T-helper 2 cell treated with Interferon-gamma antibody and Interleukin-4, amounts not matched to agents 5 μg/mL and 100 μg/mL, for 36 hours (primary cell): ENCODE data around the gene GJB4.
"Not testable (repeated sequence)": the region's sequence is repeated elsewhere in the genome, so short reads cannot be mapped to it uniquely, and the experiment has no call there.

Experiments used
- DNase-seq: peaks from one replicate; pipeline ENCODE4 v3.0.0; 2021; ENCODE audit warnings: low spot score
- H3K27ac Mint-ChIP-seq: one replicate; pipeline ENCODE4 v1.8.0; 2021; ENCODE audit warnings: mild to moderate bottlenecking, mixed read lengths
- H3K27me3 Mint-ChIP-seq: one replicate; pipeline ENCODE4 v1.8.0; 2021; ENCODE audit warnings: low read depth, mixed read lengths
- H3K36me3 Mint-ChIP-seq: one replicate; pipeline ENCODE4 v1.8.0; 2021; ENCODE audit warnings: low read depth, mixed read lengths
- H3K4me1 Mint-ChIP-seq: one replicate; pipeline ENCODE4 v1.8.0; 2021; ENCODE audit warnings: low read depth, mixed read lengths
- H3K4me3 Mint-ChIP-seq: one replicate; pipeline ENCODE4 v1.8.0; 2022; ENCODE audit warnings: mild to moderate bottlenecking, moderate library complexity, mixed read lengths
- H3K9me3 Mint-ChIP-seq: one replicate; pipeline ENCODE4 v1.8.0; 2021; ENCODE audit warnings: mixed read lengths

Gene GJB4

GRCh38 chr1:34759503-34760357 lies at the start of gene GJB4:
TSS of gene GJB4 (plus strand) at chr1:34759740. CDS start at chr1:34761255, 1,515 bp downstream.
- Mint-ChIP-seq H3K27me3 (no peaks in the 10 kb centered on the region), H3K4me3 (no peak within 1 kb of the TSS), H3K27ac (no peak within 1 kb of the TSS), H3K4me1 (no peaks in the 10 kb centered on the region), H3K36me3 (no peaks in the 10 kb centered on the region), H3K9me3 (no peaks in the 10 kb centered on the region)
- DNase-seq, result no peak

- no peak for DNase-seq
- H3K9me3 Mint-ChIP-seq, result no peaks in the 10 kb centered on the region
- no peak overlapping the region for H3K4me3 Mint-ChIP-seq
- peaks cover 2% of the 10 kb centered on the region for H3K27me3 Mint-ChIP-seq
- no peaks in the 10 kb centered on the region for H3K4me1 Mint-ChIP-seq
- no peaks in the 10 kb centered on the region for H3K36me3 Mint-ChIP-seq
- H3K27ac Mint-ChIP-seq, result no peak overlapping the region
Measured at GRCh38 chr1:34710812-34711211, 48.7 kb upstream of the GJB4 start.

GRCh38 chr1:34711485-34711884 lies 48.1 kb upstream of the GJB4 start:
- H3K4me3 Mint-ChIP-seq, result no peak overlapping the region

GRCh38 chr1:34712007-34712688 lies 47.4 kb upstream of the GJB4 start:
- no peaks in the 10 kb centered on the region for H3K36me3 Mint-ChIP-seq
- no peaks in the 10 kb centered on the region for H3K9me3 Mint-ChIP-seq
- H3K27ac Mint-ChIP-seq, result no peak overlapping the region
- H3K27me3 Mint-ChIP-seq, result peaks cover 2% of the 10 kb centered on the region
- H3K4me1 Mint-ChIP-seq, result no peaks in the 10 kb centered on the region
- H3K4me3 Mint-ChIP-seq, result no peak overlapping the region
- DNase-seq, result no peak

More at GRCh38 chr1:34711485-34711884, 48.1 kb upstream of the GJB4 start:
- H3K27ac Mint-ChIP-seq, result no peak overlapping the region
- no peaks in the 10 kb centered on the region for H3K4me1 Mint-ChIP-seq
- H3K27me3 Mint-ChIP-seq, result peaks cover 2% of the 10 kb centered on the region
- no peak for DNase-seq
- H3K9me3 Mint-ChIP-seq, result no peaks in the 10 kb centered on the region
- no peaks in the 10 kb centered on the region for H3K36me3 Mint-ChIP-seq

- Mint-ChIP-seq H3K4me1 (no peaks in the 10 kb centered on the region), H3K9me3 (no peaks in the 10 kb centered on the region), H3K36me3 (no peaks in the 10 kb centered on the region), H3K27me3 (peaks cover 2% of the 10 kb centered on the region), H3K27ac (no peak overlapping the region), H3K4me3 (no peak overlapping the region)
- no peak for DNase-seq
Measured at GRCh38 chr1:34713443-34713842, 46.1 kb upstream of the GJB4 start.

GRCh38 chr1:34714386-34714785 lies 45.2 kb upstream of the GJB4 start:
- Mint-ChIP-seq H3K27me3 (peaks cover 2% of the 10 kb centered on the region), H3K9me3 (no peaks in the 10 kb centered on the region), H3K36me3 (no peaks in the 10 kb centered on the region), H3K4me1 (no peaks in the 10 kb centered on the region), H3K4me3 (no peak overlapping the region), H3K27ac (no peak overlapping the region)
- no peak for DNase-seq

- Mint-ChIP-seq H3K27me3 (peaks cover 5% of the 10 kb centered on the region), H3K27ac (no peak overlapping the region), H3K4me1 (no peaks in the 10 kb centered on the region), H3K4me3 (no peak overlapping the region), H3K36me3 (no peaks in the 10 kb centered on the region), H3K9me3 (no peaks in the 10 kb centered on the region)
- no peak for DNase-seq
Measured at GRCh38 chr1:34715139-34715538, 44.4 kb upstream of the GJB4 start.

- Mint-ChIP-seq H3K27ac (no peak overlapping the region), H3K4me1 (no peaks in the 10 kb centered on the region), H3K27me3 (peaks cover 11% of the 10 kb centered on the region), H3K4me3 (no peak overlapping the region), H3K36me3 (no peaks in the 10 kb centered on the region), H3K9me3 (no peaks in the 10 kb centered on the region)
- DNase-seq, result no peak
Measured at GRCh38 chr1:34721241-34721640, 38.3 kb upstream of the GJB4 start.

GRCh38 chr1:34721646-34722355 lies 37.7 kb upstream of the GJB4 start:
- no peak overlapping the region for H3K4me3 Mint-ChIP-seq

GRCh38 chr1:34726861-34727260 lies 32.7 kb upstream of the GJB4 start:
- Mint-ChIP-seq H3K4me1 (no peaks in the 10 kb centered on the region), H3K36me3 (no peaks in the 10 kb centered on the region), H3K27ac (no peak overlapping the region), H3K9me3 (no peaks in the 10 kb centered on the region), H3K4me3 (no peak overlapping the region), H3K27me3 (peaks cover 5% of the 10 kb centered on the region)
- no peak for DNase-seq

More at GRCh38 chr1:34721646-34722355, 37.7 kb upstream of the GJB4 start:
- H3K27ac Mint-ChIP-seq, result no peak overlapping the region
- no peaks in the 10 kb centered on the region for H3K36me3 Mint-ChIP-seq
- no peaks in the 10 kb centered on the region for H3K9me3 Mint-ChIP-seq
- DNase-seq, result no peak
- H3K4me1 Mint-ChIP-seq, result no peaks in the 10 kb centered on the region
- H3K27me3 Mint-ChIP-seq, result peaks cover 11% of the 10 kb centered on the region

- no peak overlapping the region for H3K4me3 Mint-ChIP-seq
- H3K9me3 Mint-ChIP-seq, result no peaks in the 10 kb centered on the region
- no peak overlapping the region for H3K27ac Mint-ChIP-seq
- H3K4me1 Mint-ChIP-seq, result no peaks in the 10 kb centered on the region
- no peaks in the 10 kb centered on the region for H3K36me3 Mint-ChIP-seq
- no peak for DNase-seq
- H3K27me3 Mint-ChIP-seq, result no peaks in the 10 kb centered on the region
Measured at GRCh38 chr1:34730485-34730884, 29.1 kb upstream of the GJB4 start.

- not testable (repeated sequence) for H3K4me3 Mint-ChIP-seq, H3K27ac Mint-ChIP-seq, H3K36me3 Mint-ChIP-seq
Measured at GRCh38 chr1:34732831-34733230, 26.7 kb upstream of the GJB4 start.

GRCh38 chr1:34736692-34737091 lies 22.8 kb upstream of the GJB4 start:
- H3K27me3 Mint-ChIP-seq, result no peaks in the 10 kb centered on the region
- H3K27ac Mint-ChIP-seq, result no peak overlapping the region
- no peaks in the 10 kb centered on the region for H3K36me3 Mint-ChIP-seq
- no peak overlapping the region for H3K4me3 Mint-ChIP-seq
- H3K9me3 Mint-ChIP-seq, result no peaks in the 10 kb centered on the region
- no peak for DNase-seq
- no peaks in the 10 kb centered on the region for H3K4me1 Mint-ChIP-seq

More at GRCh38 chr1:34732831-34733230, 26.7 kb upstream of the GJB4 start:
- H3K4me1 Mint-ChIP-seq, H3K9me3 Mint-ChIP-seq, DNase-seq, H3K27me3 Mint-ChIP-seq: not testable (repeated sequence)

GRCh38 chr1:34737236-34737635 lies 22.3 kb upstream of the GJB4 start:
- H3K27me3 Mint-ChIP-seq, H3K4me3 Mint-ChIP-seq, H3K9me3 Mint-ChIP-seq, DNase-seq, H3K27ac Mint-ChIP-seq, H3K4me1 Mint-ChIP-seq, H3K36me3 Mint-ChIP-seq: not testable (repeated sequence)
